B cell (primary cell): Measurements from ENCODE around the gene CDADC1. TPM values are rescaled to one million over a fixed set of nuclear protein-coding genes. Genes with fewer than 3 reads are reported as not detected.

Experiments used
- ATAC-seq: fragments of 200-7000 bp; cut with Tn5 transposase; one replicate; pipeline ENCODE4 v1.10.0; 2021; ENCODE audit warnings: low read depth, mild to moderate bottlenecking, moderate number of reproducible peaks, moderate library complexity
- CTCF ChIA-PET: fragments of 350-600 bp; sonication (Branson Sonifier 250); formaldehyde crosslinking; loops from one replicate; lab custom pipeline; 2021; ENCODE audit warnings: antibody characterized with exemption, inconsistent platforms; lab: Charles Lee
- POLR2A ChIA-PET: fragments of 350-600 bp; sonication (Branson Sonifier 250); formaldehyde crosslinking; loops from one replicate; lab custom pipeline; 2021; ENCODE audit warnings: antibody characterized with exemption; lab: Charles Lee
- DNase-seq: peaks from one replicate; pipeline ENCODE4 v3.0.0; 2013
- H2AFZ ChIP-seq: 2 replicates; pipeline ENCODE4 v1.6.1; 2012; ENCODE audit warnings: mild to moderate bottlenecking, low read depth, low read length; ENCODE audit not compliant: insufficient read depth, poor library complexity, severe bottlenecking
- H3K27ac ChIP-seq, 2 donors: 1 replicate in 1 of 2; 2 replicates in 1 of 2; pipeline ENCODE4 v1.5.1; 2012 to 2013; ENCODE audit warnings: low read length in 2 of 2, mild to moderate bottlenecking in 2 of 2, moderate library complexity in 1 of 2
- H3K27me3 ChIP-seq, 4 experiments: fragments of 200-600 bp in 1 of 4; sonication (generic) in 1 of 4; replicated peaks in 1 of 4; 1 replicate in 2 of 4; 2 replicates in 2 of 4; pipeline versions ENCODE4 v1.6.1 to v1.7.0; 2013 to 2016; ENCODE audit warnings: low read length in 3 of 4, mild to moderate bottlenecking in 2 of 4, mixed read lengths in 1 of 4, moderate library complexity in 1 of 4; ENCODE audit not compliant: insufficient read depth in 4 of 4, control insufficient read depth in 3 of 4; ENCODE audit errors: control extremely low read depth in 1 of 4
- H3K36me3 ChIP-seq, 2 experiments: replicated peaks in 1 of 2; 1 replicate in 1 of 2; 2 replicates in 1 of 2; pipeline versions ENCODE4 v1.6.1 to v1.7.1; 2013; ENCODE audit warnings: low read length in 1 of 2; ENCODE audit not compliant: insufficient read depth in 2 of 2, control insufficient read depth in 1 of 2; ENCODE audit errors: control extremely low read depth in 1 of 2, extremely low read depth in 1 of 2
- H3K4me1 ChIP-seq, 2 donors: fragments of 200-600 bp in 1 of 2; sonication (generic) in 1 of 2; 1 replicate in 1 of 2; 2 replicates in 1 of 2; pipeline versions ENCODE4 v1.5.1 to v1.6.1; 2013 to 2017; ENCODE audit warnings: low read length in 2 of 2; ENCODE audit not compliant: control insufficient read depth in 2 of 2, insufficient read depth in 2 of 2
- H3K4me2 ChIP-seq: replicated peaks from 2 replicates; pipeline ENCODE3; 2012; ENCODE audit warnings: mild to moderate bottlenecking, low read depth, low read length; ENCODE audit not compliant: poor library complexity, severe bottlenecking
- H3K4me3 ChIP-seq, 5 experiments: fragments of 200-600 bp in 1 of 5; sonication (generic) in 1 of 5; 1 replicate in 3 of 5; 2 replicates in 2 of 5; pipeline versions ENCODE4 v1.5.1 to v1.7.0; 2011 to 2016; ENCODE audit warnings: low read length in 4 of 5, mild to moderate bottlenecking in 4 of 5, low read depth in 2 of 5, control low read depth in 1 of 5, moderate library complexity in 1 of 5; ENCODE audit not compliant: insufficient read depth in 1 of 5; ENCODE audit errors: control extremely low read depth in 1 of 5, extremely low read depth in 1 of 5
- H3K79me2 ChIP-seq: fragments of 200-600 bp; sonication (generic); one replicate; pipeline ENCODE4 v1.6.0; 2016; ENCODE audit warnings: low read length; ENCODE audit not compliant: control insufficient read depth, insufficient read depth
- H3K9ac ChIP-seq: fragments of 200-600 bp; sonication (generic); 2 replicates; pipeline ENCODE4 v1.6.1; 2017; ENCODE audit warnings: mild to moderate bottlenecking, low read length, moderate library complexity
- H3K9me3 ChIP-seq, 3 donors: one replicate each; pipeline versions ENCODE4 v1.6.1 to v1.7.1; 2013; ENCODE audit warnings: low read length in 2 of 3; ENCODE audit not compliant: control insufficient read depth in 2 of 3, insufficient read depth in 1 of 3; ENCODE audit errors: control extremely low read depth in 1 of 3
- H4K20me1 ChIP-seq: 2 replicates; pipeline ENCODE4 v1.6.0; 2012; ENCODE audit warnings: mild to moderate bottlenecking, low read length; ENCODE audit not compliant: insufficient read depth, control insufficient read depth, poor library complexity, severe bottlenecking
- H3K27ac Mint-ChIP-seq: one replicate; pipeline ENCODE4 v1.8.0; 2021; ENCODE audit warnings: mixed read lengths
- H3K27me3 Mint-ChIP-seq: one replicate; pipeline ENCODE4 v1.8.0; 2021; ENCODE audit warnings: mixed read lengths
- H3K4me1 Mint-ChIP-seq: one replicate; pipeline ENCODE4 v1.8.0; 2021; ENCODE audit warnings: mixed read lengths
- H3K4me3 Mint-ChIP-seq: one replicate; pipeline ENCODE4 v1.8.0; 2021; ENCODE audit warnings: mixed read lengths
- H3K9me3 Mint-ChIP-seq: one replicate; pipeline ENCODE4 v1.8.0; 2022; ENCODE audit warnings: mixed read lengths; ENCODE audit not compliant: insufficient read depth
- CTCF ChIP-seq: fragments of 200-600 bp; IDR thresholded peaks from one replicate; pipeline ENCODE4 v1.8.0; 2022; ENCODE audit warnings: antibody characterized with exemption, mild to moderate bottlenecking
- EZH2 ChIP-seq: IDR thresholded peaks from 2 replicates; pipeline ENCODE4 v1.6.1; 2012; ENCODE audit warnings: borderline replicate concordance, low read depth, mild to moderate bottlenecking, moderate library complexity, low read length; ENCODE audit not compliant: insufficient read depth, poor library complexity, severe bottlenecking
- WGBS: methylation state at CpG from one replicate; pipeline ENCODE4 v1.1.5; 2013; ENCODE audit warnings: missing lambda C conversion rate; ENCODE audit not compliant: insufficient coverage; 5-methylcytosine and 5-hydroxymethylcytosine counted together
- intact Hi-C: fragments of 100-400 bp; cut with micrococcal nuclease; formaldehyde crosslinking; loops from one replicate; pipeline ENCODE4 v1.10.0; 2022
- polyA plus RNA-seq: library from polyadenylated mRNA; depleted of rRNA; stranded (reverse); fragments of >200 nt; gene quantifications from 2 replicates; pipeline ENCODE4 v1.2.3, GENCODE V29; 2012
- total RNA-seq, 2 donors: library from RNA; stranded (reverse); fragments of 120-200 nt in 1 of 2; gene quantifications; 1 replicate in 1 of 2; 2 replicates in 1 of 2; pipeline versions ENCODE4 v1.2.3 to v1.2.4, GENCODE V29; 2013 to 2022

Gene CDADC1
- total and polyA plus RNA-seq, 2 donors (not counting 1 experiment from before 2014, with no cell fraction given), result 3.0 to 14.5 TPM

GRCh38 chr13:49310251-49310650 lies 62.5 kb downstream of the CDADC1 start:
- no peaks in the 10 kb centered on the region for H4K20me1 ChIP-seq
- CTCF ChIA-PET, result interaction anchor here (1.4 kb wide), 1 partner anchor 299 kb away, joined by 3 read pairs; no protein-coding TSS in a partner anchor
- H2AFZ ChIP-seq, result no peak overlapping the region
- Mint-ChIP-seq H3K27me3 (no peaks in the 10 kb centered on the region), H3K27ac (no peak overlapping the region), H3K9me3 (no peaks in the 10 kb centered on the region), H3K4me3 (no peak overlapping the region), H3K4me1 (peaks cover 9% of the 10 kb centered on the region)
- no peak overlapping the region for H3K27ac ChIP-seq
- no peak for TF ChIP-seq CTCF
- TF ChIP-seq EZH2, result no peak
- no peaks in the 10 kb centered on the region for H3K36me3 ChIP-seq
- H3K9me3 ChIP-seq, result no peaks in the 10 kb centered on the region
- ATAC-seq (no peak), DNase-seq (no peak)
- intact Hi-C loops, result loop anchor here (10.0 kb wide), 1 partner anchor 95 kb away; no protein-coding TSS in a partner anchor
- no peak overlapping the region for H3K4me3 ChIP-seq
- POLR2A ChIA-PET, result no interaction called here
- no peaks in the 10 kb centered on the region for H3K27me3 ChIP-seq
- peaks cover 0 to 5% of the 10 kb centered on the region in 2 donors for H3K4me1 ChIP-seq
- H3K9ac ChIP-seq, result no peak overlapping the region
- no peaks in the 10 kb centered on the region for H3K79me2 ChIP-seq
- WGBS, result 84% methylated on average over 2 of the region's 3 CpGs
- no peak overlapping the region for H3K4me2 ChIP-seq

DNA sequence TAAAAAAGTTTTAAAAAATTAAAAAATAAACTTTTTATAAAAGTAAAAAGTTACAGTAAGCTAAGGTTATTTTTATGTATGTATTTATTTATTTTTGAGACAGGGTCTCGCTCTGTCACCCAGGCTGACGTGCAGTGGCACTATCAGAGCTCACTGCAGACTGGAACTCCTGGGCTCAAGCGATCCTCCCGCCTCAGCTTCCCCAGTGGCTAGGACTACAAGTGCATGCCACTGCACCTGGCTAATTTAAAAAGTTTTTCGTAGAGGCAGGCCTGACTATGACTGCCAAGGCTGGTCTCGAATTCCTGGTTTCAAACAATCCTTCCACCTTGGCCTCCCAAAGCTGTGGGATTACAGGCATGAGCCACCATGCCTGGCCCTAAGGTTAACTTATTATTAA lies 64.1 kb downstream of the CDADC1 start:
- Histone ChIP-seq H3K4me1 (no peaks in the 10 kb centered on the region), H3K4me3 (no peak overlapping the region), H3K27me3 (no peaks in the 10 kb centered on the region), H3K27ac (no peak overlapping the region), H4K20me1 (no peaks in the 10 kb centered on the region), H2AFZ (no peak overlapping the region), H3K4me2 (no peak overlapping the region), H3K79me2 (no peaks in the 10 kb centered on the region), H3K9me3 (no peaks in the 10 kb centered on the region), H3K36me3 (no peaks in the 10 kb centered on the region), H3K9ac (no peak overlapping the region)
- ATAC-seq (no peak), DNase-seq (no peak)
- no peak for TF ChIP-seq CTCF
- no peaks in the 10 kb centered on the region for H3K27me3 Mint-ChIP-seq
- no peaks in the 10 kb centered on the region for H3K9me3 Mint-ChIP-seq
- H3K4me3 Mint-ChIP-seq, result no peak overlapping the region
- ChIA-PET POLR2A (no interaction called here), CTCF (no interaction called here)
- H3K27ac Mint-ChIP-seq, result no peak overlapping the region
- intact Hi-C loops, result loop anchor here (10.0 kb wide), 1 partner anchor 93 kb away; no protein-coding TSS in a partner anchor
- WGBS, result 98% methylated on average over 5 of the region's 6 CpGs
- H3K4me1 Mint-ChIP-seq, result no peaks in the 10 kb centered on the region
